Measurements from ENCODE around the gene PTPN21. TPM values are rescaled to one million over a fixed set of nuclear protein-coding genes. Genes with fewer than 3 reads are reported as not detected.

The PTPN21 gene
- total RNA-seq = 10 to 100 TPM; 10.1 to 13.6 (median 11.0) TPM
- 1 to 10 TPM; 5.0 to 7.2 TPM for polyA plus RNA-seq

GRCh38 chr14:88554457-88555286, at the start of gene PTPN21:
PTPN21 (minus strand) TSS chr14:88555007; CDS start chr14:88550417, 4,590 bp downstream.
- FAIRE-seq (no peak), DNase-seq (peak; percentile 74 to 90 (median 81)), ATAC-seq (peak; percentile 75 to 86 (median 81))
- Histone ChIP-seq H3K36me3 (no peaks in the 10 kb centered on the region), H3K27ac (peak within 1 kb of the TSS; percentile 69 to 92 (median 86)), H3K4me3 (peak within 1 kb of the TSS; percentile 51 to 72 (median 66)), H3K27me3 (no peaks in the 10 kb centered on the region), H3K9me3 (no peaks in the 10 kb centered on the region), H3K4me1 (peaks cover 8 to 33% (median 16%) of the 10 kb centered on the region in 3 donors)
- intact Hi-C loops (cut with DNase I) = loop anchor here in 2 of 3 donors (5.0 to 10.0 kb wide), 3 partner anchors 60 to 360 kb away; no protein-coding TSS in a partner anchor
- no peak for TF ChIP-seq CTCF (IDR thresholded peaks at IDR 0.05)
- WGBS, 2 donors = 0 to 1% methylated on average over 78 to 103 of the region's 103 CpGs

- intact Hi-C loops (cut with DNase I) = no loop called here
- H3K9me3 ChIP-seq = no peaks in the 10 kb centered on the region
- H3K27ac ChIP-seq = no peak overlapping the region
- DNase-seq (no peak), FAIRE-seq (no peak), ATAC-seq (no peak)
- H3K4me1 ChIP-seq = no peaks in the 10 kb centered on the region
- TF ChIP-seq CTCF (IDR thresholded peaks at IDR 0.05) = no peak
- peaks cover 0 to 44% (median 17%) of the 10 kb centered on the region in 3 donors for H3K36me3 ChIP-seq
- H3K4me3 ChIP-seq = no peak overlapping the region
- H3K27me3 ChIP-seq = no peaks in the 10 kb centered on the region
Observed at GRCh38 chr14:88604212-88604611, 49.4 kb upstream of the PTPN21 start.

GRCh38 chr14:88599761-88600439, 45.1 kb upstream of the PTPN21 start:
- H3K4me3 ChIP-seq = no peak overlapping the region
- peaks cover 0 to 58% (median 20%) of the 10 kb centered on the region in 3 donors for H3K36me3 ChIP-seq
- FAIRE-seq (no peak), DNase-seq (no peak), ATAC-seq (no peak)
- H3K4me1 ChIP-seq = no peaks in the 10 kb centered on the region
- no peaks in the 10 kb centered on the region for H3K9me3 ChIP-seq
- 91 to 92% methylated on average over 10 of the region's 10 CpGs for WGBS, 2 donors
- no peak overlapping the region for H3K27ac ChIP-seq
- no peaks in the 10 kb centered on the region for H3K27me3 ChIP-seq
- intact Hi-C loops (cut with DNase I) = no loop called here
- no peak for TF ChIP-seq CTCF (IDR thresholded peaks at IDR 0.05)

GRCh38 chr14:88599326-88599725, 44.5 kb upstream of the PTPN21 start:
- intact Hi-C loops (cut with DNase I) = no loop called here
- Histone ChIP-seq H3K9me3 (no peaks in the 10 kb centered on the region), H3K4me3 (no peak overlapping the region), H3K36me3 (peaks cover 0 to 58% (median 20%) of the 10 kb centered on the region in 3 donors), H3K4me1 (no peaks in the 10 kb centered on the region), H3K27ac (no peak overlapping the region), H3K27me3 (no peaks in the 10 kb centered on the region)
- WGBS, 2 donors = 96 to 97% methylated on average over 8 of the region's 8 CpGs
- FAIRE-seq (no peak), ATAC-seq (no peak), DNase-seq (no peak)
- TF ChIP-seq CTCF (IDR thresholded peaks at IDR 0.05) = no peak
